Hepatocyte (in vitro differentiated cells): Measurements from ENCODE around the gene JAG2.

Source experiments
- CTCF ChIP-seq: fragments of 200-600 bp; sonication (generic); IDR thresholded peaks from 2 replicates; pipeline ENCODE4 v1.5.1; 2016; ENCODE audit warnings: antibody characterized with exemption, mild to moderate bottlenecking; ENCODE audit not compliant: poor library complexity
- EZH2 ChIP-seq: fragments of 200-600 bp; sonication (generic); IDR thresholded peaks from 2 replicates; pipeline ENCODE4 v1.6.1; 2016; ENCODE audit warnings: antibody characterized with exemption, mild to moderate bottlenecking, borderline replicate concordance

- no peak for TF ChIP-seq CTCF
- no peak for TF ChIP-seq EZH2
Observed at GRCh38 chr14:105163040-105163742, 5.4 kb downstream of the JAG2 start.
